Breast epithelium (tissue), 4 donors: ENCODE data around the gene FRK. TPM values are rescaled to one million over a fixed set of nuclear protein-coding genes. Genes with fewer than 3 reads are reported as not detected.

Experiments used
- DNase-seq, 2 donors: peaks; one replicate each; pipeline ENCODE4 v3.0.0-alpha.2; 2019; ENCODE audit warnings: low spot score in 2 of 2
- H3K27ac ChIP-seq, 2 donors: fragments of 200-600 bp; sonication (generic) in 1 of 2; one replicate each; pipeline ENCODE4 v1.5.1; 2016 to 2019; ENCODE audit warnings: mild to moderate bottlenecking in 1 of 2
- H3K27me3 ChIP-seq, 2 donors: fragments of 200-600 bp; sonication (generic) in 1 of 2; one replicate each; pipeline versions ENCODE4 v1.5.1 to v1.6.0; 2017 to 2019; ENCODE audit warnings: control low read depth in 1 of 2, mild to moderate bottlenecking in 1 of 2
- H3K36me3 ChIP-seq: fragments of 200-600 bp; one replicate; pipeline ENCODE4 v1.5.1; 2019
- H3K4me1 ChIP-seq, 2 donors: fragments of 200-600 bp; sonication (generic); one replicate each; pipeline ENCODE4 v1.5.1; 2016 to 2019; ENCODE audit warnings: control low read depth in 1 of 2
- H3K4me3 ChIP-seq, 3 donors: fragments of 200-600 bp; sonication (generic); 1 replicate in 2 of 3; 2 replicates in 1 of 3; pipeline ENCODE4 v1.5.1; 2016 to 2019; ENCODE audit warnings: mild to moderate bottlenecking in 3 of 3, moderate library complexity in 2 of 3
- H3K9me3 ChIP-seq, 2 donors: fragments of 200-600 bp; sonication (generic) in 1 of 2; one replicate each; pipeline ENCODE4 v1.5.1; 2016 to 2019; ENCODE audit warnings: control low read depth in 1 of 2
- CTCF ChIP-seq, 3 donors: fragments of 450-650 bp; IDR thresholded peaks; one replicate each; pipeline ENCODE4 v1.5.1; 2016 to 2017; ENCODE audit warnings: antibody characterized with exemption in 3 of 3, mild to moderate bottlenecking in 3 of 3, moderate library complexity in 3 of 3
- POLR2A ChIP-seq: fragments of 450-650 bp; IDR thresholded peaks from one replicate; pipeline ENCODE4 v1.6.1; 2016; ENCODE audit warnings: antibody characterized with exemption, mild to moderate bottlenecking, moderate library complexity
- POLR2AphosphoS5 ChIP-seq, 3 donors: sonication (generic); formaldehyde crosslinking; IDR thresholded peaks; one replicate each; pipeline ENCODE4 v1.6.1; 2017; ENCODE audit warnings: antibody characterized with exemption in 3 of 3
- intact Hi-C: fragments of 100-400 bp; cut with DNase I; formaldehyde crosslinking; loops from one replicate; pipeline ENCODE4 v1.15.1; 2023; ENCODE audit warnings: low total_unique reads
- total RNA-seq, 3 donors: library from RNA; depleted of rRNA; stranded (reverse); fragments of >200 nt; gene quantifications; one replicate each; pipeline ENCODE4 v1.1.0, GENCODE V29; 2016

The FRK gene
- total RNA-seq, 3 donors from 2014 or later, result 0.64 to 10.5 (median 5.9) TPM

DNA sequence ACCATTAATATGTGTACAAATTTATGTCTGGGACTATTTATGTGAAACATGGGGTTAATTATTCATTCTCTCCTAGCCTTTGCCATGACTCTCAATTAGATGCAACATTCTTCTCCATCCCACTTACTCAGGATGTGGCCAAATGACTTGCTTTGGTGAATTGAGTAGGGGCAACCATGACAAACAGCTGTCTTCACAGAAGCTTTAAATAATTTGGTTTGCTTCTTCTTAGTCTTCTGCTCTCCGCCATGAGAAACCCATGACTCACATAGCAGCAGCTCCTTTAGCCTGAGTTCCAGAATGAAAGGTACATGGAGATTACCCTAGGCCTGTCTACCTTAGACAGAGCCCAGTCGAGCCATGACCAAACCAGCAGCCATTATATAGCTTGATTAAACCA is 74.7 kb downstream of the FRK start:
- no peaks in the 10 kb centered on the region for H3K9me3 ChIP-seq
- H3K4me3 ChIP-seq, result no peak overlapping the region
- no peak for TF ChIP-seq CTCF (IDR thresholded peaks at IDR 0.05)
- TF ChIP-seq POLR2AphosphoS5 (IDR thresholded peaks at IDR 0.05), result no peak
- no peak for TF ChIP-seq POLR2A
- no peaks in the 10 kb centered on the region for H3K27me3 ChIP-seq
- intact Hi-C loops, result no loop called here
- H3K4me1 ChIP-seq, result no peaks in the 10 kb centered on the region
- no peaks in the 10 kb centered on the region for H3K36me3 ChIP-seq
- no peak for DNase-seq
- no peak overlapping the region for H3K27ac ChIP-seq

DNA sequence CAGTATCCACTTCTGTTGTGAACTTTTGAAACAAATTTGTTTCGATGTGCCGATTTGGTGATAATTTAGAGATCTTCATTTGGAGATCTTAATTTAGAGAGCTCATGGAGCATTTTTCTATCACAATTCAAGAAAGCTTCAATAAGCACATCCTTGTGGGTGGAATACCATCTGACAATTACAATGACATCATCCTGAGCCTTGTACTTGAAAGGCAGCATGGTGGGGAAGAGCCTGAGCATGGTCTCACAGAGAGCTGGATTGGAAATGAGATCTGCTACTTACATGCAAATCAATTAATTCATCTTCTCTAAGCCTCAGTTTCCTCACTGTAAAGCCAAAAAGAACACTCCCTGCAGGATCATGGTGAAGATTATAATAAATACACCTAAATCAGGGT is 75.9 kb downstream of the FRK start:
- Histone ChIP-seq H3K4me3 (no peak overlapping the region), H3K27ac (no peak overlapping the region), H3K9me3 (no peaks in the 10 kb centered on the region), H3K36me3 (no peaks in the 10 kb centered on the region), H3K27me3 (no peaks in the 10 kb centered on the region), H3K4me1 (no peaks in the 10 kb centered on the region)
- TF ChIP-seq POLR2A, result no peak
- no peak for TF ChIP-seq CTCF (IDR thresholded peaks at IDR 0.05)
- TF ChIP-seq POLR2AphosphoS5 (IDR thresholded peaks at IDR 0.05), result no peak
- DNase-seq, result no peak
- intact Hi-C loops, result no loop called here

GRCh38 chr6:115983998-115984397 is 76.7 kb downstream of the FRK start:
- no peak overlapping the region for H3K27ac ChIP-seq
- intact Hi-C loops, result no loop called here
- no peaks in the 10 kb centered on the region for H3K4me1 ChIP-seq
- no peaks in the 10 kb centered on the region for H3K36me3 ChIP-seq
- H3K4me3 ChIP-seq, result no peak overlapping the region
- H3K27me3 ChIP-seq, result no peaks in the 10 kb centered on the region
- H3K9me3 ChIP-seq, result no peaks in the 10 kb centered on the region
- no peak for DNase-seq
- no peak for TF ChIP-seq POLR2A
- TF ChIP-seq CTCF (IDR thresholded peaks at IDR 0.05), result no peak
- no peak for TF ChIP-seq POLR2AphosphoS5 (IDR thresholded peaks at IDR 0.05)

GRCh38 chr6:115982453-115982852 is 78.2 kb downstream of the FRK start:
- H3K27ac ChIP-seq, result no peak overlapping the region
- no peak overlapping the region for H3K4me3 ChIP-seq
- DNase-seq, result no peak
- no peaks in the 10 kb centered on the region for H3K4me1 ChIP-seq
- no peaks in the 10 kb centered on the region for H3K36me3 ChIP-seq
- intact Hi-C loops, result no loop called here
- TF ChIP-seq POLR2A, result no peak
- H3K9me3 ChIP-seq, result no peaks in the 10 kb centered on the region
- H3K27me3 ChIP-seq, result no peaks in the 10 kb centered on the region

DNA sequence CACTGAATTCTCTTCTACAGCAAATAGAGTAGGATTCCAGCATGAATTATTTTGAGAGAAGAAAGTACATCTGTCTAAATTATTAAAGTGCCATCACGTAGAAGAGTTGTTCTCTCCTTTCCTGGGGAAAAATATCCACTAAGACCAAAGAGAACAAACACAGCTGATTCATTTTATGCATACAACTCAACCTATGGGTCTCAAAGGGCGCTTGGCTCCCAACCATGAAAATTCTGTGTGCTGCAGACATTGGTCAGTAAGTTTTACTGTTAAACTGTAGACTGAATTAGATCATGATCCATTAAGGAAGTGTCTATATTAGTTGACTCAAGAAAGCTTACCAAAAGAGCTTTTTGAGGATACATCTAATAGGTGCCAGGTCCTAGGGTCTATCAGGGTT is 83.5 kb downstream of the FRK start:
- H3K36me3 ChIP-seq, result no peaks in the 10 kb centered on the region
- no peaks in the 10 kb centered on the region for H3K9me3 ChIP-seq
- no peaks in the 10 kb centered on the region for H3K27me3 ChIP-seq
- intact Hi-C loops, result no loop called here
- DNase-seq, result no peak
- TF ChIP-seq POLR2A (no peak), POLR2AphosphoS5 (IDR thresholded peaks at IDR 0.05) (no peak), CTCF (IDR thresholded peaks at IDR 0.05) (no peak)
- no peaks in the 10 kb centered on the region for H3K4me1 ChIP-seq
- H3K4me3 ChIP-seq, result no peak overlapping the region
- no peak overlapping the region for H3K27ac ChIP-seq

- Histone ChIP-seq H3K36me3 (no peaks in the 10 kb centered on the region), H3K27ac (no peak overlapping the region), H3K27me3 (no peaks in the 10 kb centered on the region), H3K4me1 (no peaks in the 10 kb centered on the region), H3K4me3 (no peak overlapping the region), H3K9me3 (no peaks in the 10 kb centered on the region)
- intact Hi-C loops, result no loop called here
- no peak for DNase-seq
- TF ChIP-seq CTCF (IDR thresholded peaks at IDR 0.05), result no peak
- no peak for TF ChIP-seq POLR2AphosphoS5 (IDR thresholded peaks at IDR 0.05)
- TF ChIP-seq POLR2A, result no peak
Observed at GRCh38 chr6:115976321-115976870, 84.3 kb downstream of the FRK start.
